ENCODE results near the gene CDV3.

Gene CDV3

GRCh38 chr3:133588784-133589465 lies 15.4 kb downstream of the CDV3 start:
- Histone ChIP-seq H4K8ac (ENCODE audit: low read depth, low read length) (no peak overlapping the region), H2BK15ac (ENCODE audit: low read length) (no peak overlapping the region), H3K27me3 (ENCODE audit: control insufficient read depth in 3 of 3, insufficient read depth in 3 of 3, low read depth in 1 of 3, low read length in 3 of 3) (no peaks in the 10 kb centered on the region), H4K91ac (ENCODE audit: low read depth, low read length, poor library complexity) (no peak overlapping the region), H2AFZ (ENCODE audit: low read length) (no peak overlapping the region), H3K18ac (ENCODE audit: low read length) (no peak overlapping the region), H3K4me3 (ENCODE audit: low read length in 2 of 2) (no peak overlapping the region), H2BK120ac (ENCODE audit: low read depth, low read length) (no peak overlapping the region), H3K4me1 (ENCODE audit: control insufficient read depth in 2 of 2, insufficient read depth in 1 of 2, low read depth in 1 of 2, low read length in 2 of 2) (no peaks in the 10 kb centered on the region), H3K14ac (ENCODE audit: low read length) (no peak overlapping the region), H3K9me3 (replicated peaks in 1 of 2; ENCODE audit: control insufficient read depth in 2 of 2, insufficient read depth in 1 of 2, low read depth in 1 of 2, low read length in 2 of 2) (no peaks in the 10 kb centered on the region), H3K27ac (replicated peaks; ENCODE audit: low read length) (no peak overlapping the region), H3K4me2 (ENCODE audit: insufficient read depth, low read length, poor library complexity, severe bottlenecking) (no peak overlapping the region), H3K79me1 (ENCODE audit: low read depth, low read length) (no peaks in the 10 kb centered on the region), H3K4ac (ENCODE audit: low read length) (no peak overlapping the region), H3K36me3 (replicated peaks in 1 of 2; ENCODE audit: control insufficient read depth in 2 of 2, insufficient read depth in 2 of 2, low read length in 2 of 2) (peaks cover 18 to 62% of the 10 kb centered on the region in 2 donors), H2AK5ac (ENCODE audit: low read depth, low read length) (no peak overlapping the region), H2BK12ac (ENCODE audit: low read length) (no peak overlapping the region), H3K9ac (ENCODE audit: low read depth, low read length, poor library complexity) (no peak overlapping the region), H3K23ac (ENCODE audit: low read depth, low read length, poor library complexity) (no peak overlapping the region), H2BK5ac (ENCODE audit: low read length) (no peak overlapping the region)
- DNase-seq (ENCODE audit: low spot score), result no peak
- WGBS, 2 donors (ENCODE audit: extremely low coverage in 2 of 2, insufficient read length in 2 of 2, insufficient replicate concordance in 1 of 2), result no CpG with 5 or more reads among the region's 2 CpGs

DNA sequence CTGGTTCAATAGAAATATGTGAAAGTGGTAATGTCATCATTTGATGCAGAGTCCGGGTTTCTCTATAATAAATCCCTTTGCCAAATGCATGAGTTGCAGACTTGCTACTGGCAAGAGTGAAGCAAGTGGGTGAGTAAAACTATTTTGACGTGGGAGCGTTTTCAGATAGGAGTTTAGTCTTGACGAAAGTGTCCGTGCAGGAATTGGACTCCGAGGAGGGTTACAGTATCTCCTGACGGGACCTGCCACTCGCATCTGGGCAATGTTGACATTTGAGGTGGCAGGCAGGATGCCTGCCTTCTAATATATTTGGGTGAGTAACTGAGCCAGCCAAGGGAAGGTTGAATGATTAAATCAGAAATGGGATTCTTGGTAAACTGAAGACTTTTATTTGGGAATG lies 16.0 kb downstream of the CDV3 start:
- Histone ChIP-seq H3K36me3 (replicated peaks in 1 of 2; ENCODE audit: control insufficient read depth in 2 of 2, insufficient read depth in 2 of 2, low read length in 2 of 2) (peaks cover 18 to 56% of the 10 kb centered on the region in 2 donors), H3K23ac (ENCODE audit: low read depth, low read length, poor library complexity) (no peak overlapping the region)
- no CpG with 5 or more reads among the region's 8 CpGs for WGBS, 2 donors (ENCODE audit: extremely low coverage in 2 of 2, insufficient read length in 2 of 2, insufficient replicate concordance in 1 of 2)

GRCh38 chr3:133591271-133591742 lies 17.8 kb downstream of the CDV3 start:
- Histone ChIP-seq H3K18ac (ENCODE audit: low read length) (no peak overlapping the region), H3K79me1 (ENCODE audit: low read depth, low read length) (no peaks in the 10 kb centered on the region), H3K4me1 (ENCODE audit: control insufficient read depth in 2 of 2, insufficient read depth in 1 of 2, low read depth in 1 of 2, low read length in 2 of 2) (no peaks in the 10 kb centered on the region), H3K4me3 (ENCODE audit: low read length in 2 of 2) (no peak overlapping the region), H3K27me3 (ENCODE audit: control insufficient read depth in 3 of 3, insufficient read depth in 3 of 3, low read depth in 1 of 3, low read length in 3 of 3) (no peaks in the 10 kb centered on the region), H3K23ac (ENCODE audit: low read depth, low read length, poor library complexity) (no peak overlapping the region), H2AFZ (ENCODE audit: low read length) (no peak overlapping the region), H3K14ac (ENCODE audit: low read length) (no peak overlapping the region), H4K91ac (ENCODE audit: low read depth, low read length, poor library complexity) (no peak overlapping the region), H2BK120ac (ENCODE audit: low read depth, low read length) (no peak overlapping the region), H3K4me2 (ENCODE audit: insufficient read depth, low read length, poor library complexity, severe bottlenecking) (no peak overlapping the region), H2AK5ac (ENCODE audit: low read depth, low read length) (no peak overlapping the region), H3K9me3 (replicated peaks in 1 of 2; ENCODE audit: control insufficient read depth in 2 of 2, insufficient read depth in 1 of 2, low read depth in 1 of 2, low read length in 2 of 2) (no peaks in the 10 kb centered on the region), H2BK12ac (ENCODE audit: low read length) (no peak overlapping the region), H2BK15ac (ENCODE audit: low read length) (no peak overlapping the region), H3K4ac (ENCODE audit: low read length) (no peak overlapping the region), H3K27ac (replicated peaks; ENCODE audit: low read length) (no peak overlapping the region), H4K8ac (ENCODE audit: low read depth, low read length) (no peak overlapping the region), H3K36me3 (replicated peaks in 1 of 2; ENCODE audit: control insufficient read depth in 2 of 2, insufficient read depth in 2 of 2, low read length in 2 of 2) (peaks cover 16 to 40% of the 10 kb centered on the region in 2 donors), H2BK5ac (ENCODE audit: low read length) (no peak overlapping the region), H3K9ac (ENCODE audit: low read depth, low read length, poor library complexity) (no peak overlapping the region)
- no peak for DNase-seq (ENCODE audit: low spot score)
- WGBS, 2 donors (ENCODE audit: extremely low coverage in 2 of 2, insufficient read length in 2 of 2, insufficient replicate concordance in 1 of 2), result no CpG with 5 or more reads among the region's 3 CpGs

More for the DNA sequence above, 16.0 kb downstream of the CDV3 start:
- Histone ChIP-seq H2BK5ac (ENCODE audit: low read length) (no peak overlapping the region), H3K4me3 (ENCODE audit: low read length in 2 of 2) (no peak overlapping the region), H3K4ac (ENCODE audit: low read length) (no peak overlapping the region), H2AFZ (ENCODE audit: low read length) (no peak overlapping the region), H3K9me3 (replicated peaks in 1 of 2; ENCODE audit: control insufficient read depth in 2 of 2, insufficient read depth in 1 of 2, low read depth in 1 of 2, low read length in 2 of 2) (no peaks in the 10 kb centered on the region), H2BK15ac (ENCODE audit: low read length) (no peak overlapping the region), H3K27me3 (ENCODE audit: control insufficient read depth in 3 of 3, insufficient read depth in 3 of 3, low read depth in 1 of 3, low read length in 3 of 3) (no peaks in the 10 kb centered on the region), H2BK12ac (ENCODE audit: low read length) (no peak overlapping the region), H3K27ac (replicated peaks; ENCODE audit: low read length) (no peak overlapping the region), H3K4me1 (ENCODE audit: control insufficient read depth in 2 of 2, insufficient read depth in 1 of 2, low read depth in 1 of 2, low read length in 2 of 2) (no peaks in the 10 kb centered on the region), H3K14ac (ENCODE audit: low read length) (no peak overlapping the region), H4K8ac (ENCODE audit: low read depth, low read length) (no peak overlapping the region), H3K18ac (ENCODE audit: low read length) (no peak overlapping the region), H4K91ac (ENCODE audit: low read depth, low read length, poor library complexity) (no peak overlapping the region), H2BK120ac (ENCODE audit: low read depth, low read length) (no peak overlapping the region), H3K9ac (ENCODE audit: low read depth, low read length, poor library complexity) (no peak overlapping the region), H3K79me1 (ENCODE audit: low read depth, low read length) (no peaks in the 10 kb centered on the region), H2AK5ac (ENCODE audit: low read depth, low read length) (no peak overlapping the region), H3K4me2 (ENCODE audit: insufficient read depth, low read length, poor library complexity, severe bottlenecking) (no peak overlapping the region)
- no peak for DNase-seq (ENCODE audit: low spot score)

DNA sequence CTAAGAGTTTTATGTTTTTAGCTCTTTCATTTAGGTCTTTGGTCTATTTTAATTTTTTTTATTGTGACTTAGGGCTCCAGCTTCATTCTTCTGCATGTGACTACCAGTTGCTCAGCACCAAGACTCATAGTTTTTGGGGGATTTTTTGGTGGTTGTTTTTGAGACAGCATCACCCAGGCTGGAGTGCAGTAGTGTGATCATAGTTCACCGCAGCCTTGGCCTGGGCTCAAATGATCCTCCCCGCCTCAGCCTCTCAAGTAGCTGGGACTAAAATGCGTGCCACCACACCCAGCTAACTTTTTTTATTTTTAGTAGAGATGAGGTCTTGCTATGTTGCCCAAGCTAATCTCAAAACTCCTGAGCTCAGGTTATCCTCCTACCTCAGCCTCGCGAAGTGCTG lies 19.4 kb downstream of the CDV3 start:
- Histone ChIP-seq H3K14ac (ENCODE audit: low read length) (no peak overlapping the region), H3K9ac (ENCODE audit: low read depth, low read length, poor library complexity) (no peak overlapping the region), H2BK12ac (ENCODE audit: low read length) (no peak overlapping the region), H4K8ac (ENCODE audit: low read depth, low read length) (no peak overlapping the region), H2AK5ac (ENCODE audit: low read depth, low read length) (no peak overlapping the region), H3K9me3 (replicated peaks in 1 of 2; ENCODE audit: control insufficient read depth in 2 of 2, insufficient read depth in 1 of 2, low read depth in 1 of 2, low read length in 2 of 2) (no peaks in the 10 kb centered on the region), H2BK15ac (ENCODE audit: low read length) (no peak overlapping the region), H3K36me3 (replicated peaks in 1 of 2; ENCODE audit: control insufficient read depth in 2 of 2, insufficient read depth in 2 of 2, low read length in 2 of 2) (peaks cover 11 to 29% of the 10 kb centered on the region in 2 donors), H3K4me1 (ENCODE audit: control insufficient read depth in 2 of 2, insufficient read depth in 1 of 2, low read depth in 1 of 2, low read length in 2 of 2) (no peaks in the 10 kb centered on the region), H3K79me1 (ENCODE audit: low read depth, low read length) (no peaks in the 10 kb centered on the region), H3K27ac (replicated peaks; ENCODE audit: low read length) (no peak overlapping the region), H2BK120ac (ENCODE audit: low read depth, low read length) (no peak overlapping the region), H3K4me3 (ENCODE audit: low read length in 2 of 2) (no peak overlapping the region), H3K18ac (ENCODE audit: low read length) (no peak overlapping the region), H3K4me2 (ENCODE audit: insufficient read depth, low read length, poor library complexity, severe bottlenecking) (no peak overlapping the region), H3K23ac (ENCODE audit: low read depth, low read length, poor library complexity) (no peak overlapping the region), H3K27me3 (ENCODE audit: control insufficient read depth in 3 of 3, insufficient read depth in 3 of 3, low read depth in 1 of 3, low read length in 3 of 3) (no peaks in the 10 kb centered on the region), H2AFZ (ENCODE audit: low read length) (no peak overlapping the region), H2BK5ac (ENCODE audit: low read length) (no peak overlapping the region), H3K4ac (ENCODE audit: low read length) (no peak overlapping the region), H4K91ac (ENCODE audit: low read depth, low read length, poor library complexity) (no peak overlapping the region)
- no peak for DNase-seq (ENCODE audit: low spot score)
- no CpG with 5 or more reads among the region's 5 CpGs for WGBS, 2 donors (ENCODE audit: extremely low coverage in 2 of 2, insufficient read length in 2 of 2, insufficient replicate concordance in 1 of 2)
